GM12878 (cell line): ENCODE data around the gene PXMP2. TPM values are rescaled to one million over a fixed set of nuclear protein-coding genes. Genes with fewer than 3 reads are reported as not detected.

ENCODE experiments used
- ATAC-seq: fragments of 200-7000 bp; cut with Tn5 transposase; 3 replicates; pipeline ENCODE4 v1.9.1; 2020; ENCODE audit warnings: mild to moderate bottlenecking, moderate library complexity
- BruUV-seq: library from RNA; stranded (reverse); fragments of 400-500 nt; replicated peaks from 2 replicates; lab custom pipeline; 2021; lab: Mats Ljungman, UMichigan
- CTCF ChIA-PET: fragments of 300-600 bp; sonication (Branson Sonifier 250); formaldehyde crosslinking; extraction: SDS; loops from one replicate; lab custom pipeline; 2021; ENCODE audit warnings: inconsistent platforms; lab: Yijun Ruan, JAX
- POLR2A ChIA-PET: fragments of 350-600 bp; formaldehyde crosslinking; extraction: SDS; loops from one replicate; lab custom pipeline; 2021; ENCODE audit warnings: inconsistent platforms; lab: Charles Lee
- RAD21 ChIA-PET: fragments of 300-600 bp; sonication (Branson Sonifier 250); formaldehyde crosslinking; loops from one replicate; lab custom pipeline; 2023; ENCODE audit warnings: antibody characterized with exemption; ENCODE audit not compliant: unreplicated experiment; lab: Charles Lee
- SMC1A ChIA-PET: fragments of 300-600 bp; sonication (Branson Sonifier 250); formaldehyde crosslinking; loops from one replicate; lab custom pipeline; 2023; ENCODE audit not compliant: unreplicated experiment, uncharacterized antibody; lab: Charles Lee
- DNase-seq: peaks from one replicate; pipeline ENCODE4 v3.0.0-alpha.2; 2011; ENCODE audit warnings: low read depth, low spot score
- FAIRE-seq: peaks from 3 replicates; lab custom pipeline; 2011; peaks lifted over from hg19 to GRCh38; lab: Jason Lieb, UNC
- H2AFZ ChIP-seq: 2 replicates; pipeline ENCODE4 v1.6.0; 2011; ENCODE audit warnings: low read depth, low read length, control low read depth; ENCODE audit not compliant: control insufficient read depth
- H3K27ac ChIP-seq: 2 replicates; pipeline ENCODE4 v1.5.1; 2011; ENCODE audit warnings: control low read depth; ENCODE audit not compliant: control insufficient read depth, insufficient read depth
- H3K27me3 ChIP-seq, 2 experiments: replicated peaks in 1 of 2; 2 replicates each; pipeline versions ENCODE4 v1.6.0 to v1.6.1; 2011; ENCODE audit warnings: low read length in 1 of 2; ENCODE audit not compliant: control insufficient read depth in 2 of 2, insufficient read depth in 2 of 2
- H3K36me3 ChIP-seq, 2 experiments: 2 replicates each; pipeline ENCODE4 v1.5.1; 2011; ENCODE audit warnings: low read length in 1 of 2; ENCODE audit not compliant: control insufficient read depth in 2 of 2, insufficient read depth in 2 of 2
- H3K4me1 ChIP-seq: 2 replicates; pipeline ENCODE4 v1.6.1; 2011; ENCODE audit warnings: mild to moderate bottlenecking, low read length, moderate library complexity, mixed read lengths; ENCODE audit not compliant: control insufficient read depth, insufficient read depth
- H3K4me2 ChIP-seq: 2 replicates; pipeline ENCODE4 v1.6.0; 2011; ENCODE audit warnings: control low read depth; ENCODE audit not compliant: control insufficient read depth, insufficient read depth
- H3K4me3 ChIP-seq: fragments of 200-600 bp; sonication (generic); 2 replicates; pipeline ENCODE4 v1.5.1; 2016
- H3K79me2 ChIP-seq: 2 replicates; pipeline ENCODE4 v1.6.0; 2011; ENCODE audit warnings: low read length; ENCODE audit not compliant: control insufficient read depth, insufficient read depth
- H3K9ac ChIP-seq: 2 replicates; pipeline ENCODE4 v1.8.0; 2011; ENCODE audit warnings: low read length, control low read depth, mixed read lengths; ENCODE audit not compliant: control insufficient read depth, insufficient read depth
- H3K9me3 ChIP-seq: replicated peaks from 3 replicates; pipeline ENCODE4 v1.5.1; 2011; ENCODE audit warnings: mild to moderate bottlenecking, low read length; ENCODE audit not compliant: control insufficient read depth, insufficient read depth
- H4K20me1 ChIP-seq: 2 replicates; pipeline ENCODE4 v1.6.0; 2011; ENCODE audit not compliant: control insufficient read depth, insufficient read depth
- EGR1 ChIP-seq, 2 experiments: IDR thresholded peaks; 1 replicate in 1 of 2; 2 replicates in 1 of 2; pipeline ENCODE4 v1.6.1; 2011 to 2012; ENCODE audit warnings: low read depth in 2 of 2, low read length in 2 of 2, borderline replicate concordance in 1 of 2, mild to moderate bottlenecking in 1 of 2, moderate library complexity in 1 of 2
- JUND ChIP-seq: IDR thresholded peaks from 2 replicates; pipeline ENCODE4 v1.6.1; 2012; ENCODE audit warnings: low read depth, mild to moderate bottlenecking, low read length, improper control_type of control experiment, moderate library complexity
- MEF2A ChIP-seq: IDR thresholded peaks from 2 replicates; pipeline ENCODE4 v1.6.1; 2011; ENCODE audit warnings: low read depth, mild to moderate bottlenecking, low read length, moderate library complexity; ENCODE audit not compliant: insufficient read depth
- MTA2 ChIP-seq: fragments of 450-650 bp; IDR thresholded peaks from 2 replicates; pipeline ENCODE4 v1.6.1; 2016; ENCODE audit warnings: low read depth, mild to moderate bottlenecking, moderate library complexity
- NFIC ChIP-seq: IDR thresholded peaks from 2 replicates; pipeline ENCODE4 v1.6.1; 2012; ENCODE audit warnings: low read depth, mild to moderate bottlenecking, inconsistent platforms, low read length, moderate library complexity
- NFXL1 ChIP-seq: fragments of 450-650 bp; IDR thresholded peaks from 2 replicates; pipeline ENCODE4 v1.6.1; 2017; ENCODE audit warnings: antibody characterized with exemption, mild to moderate bottlenecking, borderline replicate concordance
- NR2F1 ChIP-seq: fragments of 450-650 bp; conservative IDR thresholded peaks from 2 replicates; pipeline ENCODE4 v1.6.1; 2017; ENCODE audit warnings: mild to moderate bottlenecking
- SKIL ChIP-seq: fragments of 450-650 bp; IDR thresholded peaks from 2 replicates; pipeline ENCODE4 v1.6.1; 2017; ENCODE audit warnings: mild to moderate bottlenecking, low read depth, inconsistent platforms; ENCODE audit not compliant: poor library complexity, severe bottlenecking
- SUPT20H ChIP-seq: IDR thresholded peaks from 2 replicates; pipeline ENCODE4 v1.6.1; 2011; ENCODE audit warnings: low read depth, mild to moderate bottlenecking, low read length, moderate library complexity, borderline replicate concordance; ENCODE audit not compliant: control insufficient read depth
- YBX1 ChIP-seq: fragments of 450-650 bp; IDR thresholded peaks from 2 replicates; pipeline ENCODE4 v1.6.1; 2016; ENCODE audit warnings: antibody characterized with exemption
- ZBTB33 ChIP-seq: fragments of 450-650 bp; IDR thresholded peaks from 2 replicates; pipeline ENCODE4 v1.6.1; 2017; ENCODE audit warnings: mild to moderate bottlenecking
- ZBTB40 ChIP-seq: fragments of 450-650 bp; IDR thresholded peaks from 2 replicates; pipeline ENCODE4 v1.6.1; 2016; ENCODE audit warnings: mild to moderate bottlenecking, moderate library complexity, borderline replicate concordance
- ZNF622 ChIP-seq: fragments of 450-650 bp; IDR thresholded peaks from 2 replicates; pipeline ENCODE4 v1.6.1; 2017; ENCODE audit warnings: mild to moderate bottlenecking, inconsistent platforms
- ZZZ3 ChIP-seq: IDR thresholded peaks from 2 replicates; pipeline ENCODE4 v1.6.1; 2011; ENCODE audit warnings: low read depth; ENCODE audit not compliant: control insufficient read depth, insufficient read length
- WGBS: methylation state at CpG from one replicate; pipeline ENCODE4 v1.1.6; 2016; ENCODE audit warnings: low lambda C conversion rate; ENCODE audit not compliant: insufficient replicate concordance, insufficient coverage; ENCODE audit errors: missing lambda C conversion rate; 5-methylcytosine and 5-hydroxymethylcytosine counted together
- in situ Hi-C: fragments of 300-500 bp; cut with MboI; formaldehyde crosslinking; loops from 9 replicates; pipeline ENCODE4 v1.14.3; 2018; ENCODE audit warnings: mixed read lengths
- intact Hi-C: fragments of 100-400 bp; cut with micrococcal nuclease; formaldehyde crosslinking; loops from one replicate; pipeline ENCODE4 v1.14.2; 2022; ENCODE audit not compliant: unreplicated experiment
- polyA plus RNA-seq, 11 experiments: library from polyadenylated mRNA; depleted of rRNA in 4 of 11; unstranded in 6 of 11; stranded (reverse) in 5 of 11; fragments of >200 nt; fragmentation: Nextera tagmentation in 4 of 11; fragmentation: Illumina TruSeq in 1 of 11; extraction: Ambion mirVana in 4 of 11; extraction: Trizol in 1 of 11; gene quantifications; 1 replicate in 1 of 11; 2 replicates in 10 of 11; pipeline versions ENCODE4 v1.2.1 to v1.2.3, GENCODE V29; 2011 to 2016; ENCODE audit warnings: inconsistent platforms in 2 of 11, missing spikeins in 2 of 11, low read depth in 1 of 11
- total RNA-seq, 4 experiments: library from RNA; depleted of rRNA in 3 of 4; stranded (reverse); fragments of >200 nt in 3 of 4; fragmentation: Illumina TruSeq in 1 of 4; extraction: Trizol in 1 of 4; gene quantifications; 2 replicates each; pipeline versions ENCODE4 v1.2.1 to v1.2.3, GENCODE V29; 2013 to 2021

PXMP2 gene
- total and polyA plus RNA-seq, 10 of the 15 experiments (the other 5 are each of a cell fraction or from before 2014, with no cell fraction given) = 4.0 to 97.8 (median 42.0) TPM

GRCh38 chr12:132665794-132666193 is 21.6 kb upstream of the PXMP2 start:
- WGBS = 85% methylated on average over 6 of the region's 6 CpGs
- Histone ChIP-seq H3K27me3 (no peaks in the 10 kb centered on the region), H3K27ac (no peak overlapping the region), H4K20me1 (no peaks in the 10 kb centered on the region), H3K4me2 (no peak overlapping the region), H3K36me3 (peaks cover 20 to 41% of the 10 kb centered on the region in 2 experiments), H3K9me3 (no peaks in the 10 kb centered on the region), H3K4me1 (no peaks in the 10 kb centered on the region), H3K79me2 (no peaks in the 10 kb centered on the region), H3K9ac (no peak overlapping the region), H2AFZ (no peak overlapping the region), H3K4me3 (no peak overlapping the region)
- no TSS peak for BruUV-seq
- RAD21 ChIA-PET = no interaction called here
- in situ Hi-C loops (no loop called here), intact Hi-C loops (no loop called here)
- POLR2A ChIA-PET = no interaction called here
- no peak for FAIRE-seq
- CTCF ChIA-PET = no interaction called here
- ATAC-seq = no peak
- no peak for DNase-seq
- SMC1A ChIA-PET = no interaction called here
- TF ChIP-seq YBX1 (no peak), JUND (no peak), EGR1 (IDR thresholded peaks at IDR 0.05; ENCODE audit: borderline replicate concordance in 1 of 2, low read depth in 2 of 2, low read length in 2 of 2) (no peak), SUPT20H (no peak), NFXL1 (no peak), NFIC (no peak), MEF2A (no peak), ZNF622 (no peak), ZBTB33 (no peak), ZZZ3 (no peak), ZBTB40 (no peak), SKIL (no peak), MTA2 (no peak), NR2F1 (no peak)
